Heart right ventricle (tissue), 16 donors: ENCODE data around the gene PKNOX2. TPM values are rescaled to one million over a fixed set of nuclear protein-coding genes. Genes with fewer than 3 reads are reported as not detected.

Experiments used
- ATAC-seq, 8 donors: fragments of 200-7000 bp; cut with Tn5 transposase; one replicate each; pipeline ENCODE4 v1.9.1; 2020; ENCODE audit warnings: mild to moderate bottlenecking in 8 of 8, moderate library complexity in 8 of 8, moderate number of reproducible peaks in 1 of 8
- DNase-seq, 2 donors: peaks; one replicate each; pipeline ENCODE4 v3.0.0-alpha.2; 2020
- H3K27ac ChIP-seq, 10 donors: fragments of 200-600 bp; sonication (generic) in 2 of 10; one replicate each; pipeline versions ENCODE4 v1.5.0 to v1.8.0; 2020 to 2022; ENCODE audit warnings: mild to moderate bottlenecking in 3 of 10
- H3K27me3 ChIP-seq, 7 donors: fragments of 200-600 bp; one replicate each; pipeline ENCODE4 v1.8.0; 2021 to 2022; ENCODE audit warnings: mild to moderate bottlenecking in 2 of 7
- H3K36me3 ChIP-seq, 9 donors: fragments of 200-600 bp; sonication (generic) in 1 of 9; one replicate each; pipeline versions ENCODE4 v1.5.0 to v1.8.0; 2020 to 2022; ENCODE audit warnings: mild to moderate bottlenecking in 2 of 9
- H3K4me1 ChIP-seq, 9 donors: fragments of 200-600 bp; sonication (generic) in 1 of 9; one replicate each; pipeline versions ENCODE4 v1.5.0 to v1.8.0; 2020 to 2022; ENCODE audit warnings: mild to moderate bottlenecking in 4 of 9
- H3K4me3 ChIP-seq, 10 donors: fragments of 200-600 bp; sonication (generic) in 2 of 10; one replicate each; pipeline versions ENCODE4 v1.5.0 to v1.8.0; 2020 to 2022; ENCODE audit warnings: mild to moderate bottlenecking in 7 of 10, moderate library complexity in 2 of 10
- H3K9me3 ChIP-seq, 11 donors: fragments of 200-600 bp in 10 of 11; sonication (generic) in 2 of 11; one replicate each; pipeline versions ENCODE4 v1.5.0 to v1.8.0; 2013 to 2022; ENCODE audit warnings: mild to moderate bottlenecking in 2 of 11, control low read depth in 1 of 11, moderate library complexity in 1 of 11
- WGBS, 2 donors: extraction: QIAGEN DNeasy Blood & Tissue Kit; methylation state at CpG; one replicate each; pipeline ENCODE4 v1.1.7; 2013; ENCODE audit warnings: inconsistent platforms in 1 of 2; 5-methylcytosine and 5-hydroxymethylcytosine counted together
- intact Hi-C, 10 donors: fragments of 100-400 bp; cut with DNase I; formaldehyde crosslinking; loops; one replicate each; pipeline versions ENCODE4 v1.11.1 to v1.14.2; 2022
- polyA plus RNA-seq, 2 donors: library from polyadenylated mRNA; stranded (reverse); fragments of 200-250 nt; gene quantifications; one replicate each; pipeline ENCODE4 v1.2.3, GENCODE V29; 2013
- total RNA-seq, 10 donors: library from RNA; stranded (reverse); fragmentation: NEBNext Ultra II Directional in 3 of 10; extraction: Animal tissue kit (Norgen Biotek cat#: 25700) in 3 of 10; gene quantifications; one replicate each; pipeline versions ENCODE4 v1.2.1 to v1.2.4, GENCODE V29; 2021 to 2023
- TF ChIP-seq, protein P1 (sequence below), 9 donors: fragments of 200-600 bp; sonication (generic) in 2 of 9; IDR thresholded peaks; one replicate each; pipeline versions ENCODE4 v1.5.0 to v1.8.0; 2021 to 2022; ENCODE audit warnings: antibody characterized with exemption in 9 of 9, mild to moderate bottlenecking in 5 of 9, moderate library complexity in 1 of 9
- donor health status: Arrhythmogenic right ventricular cardiomyopathy.
- donor health status: ischemic (EF 13 %, LVEDD 7.1; RV severe dilation, severe dysfunction).
- donor health status: healthy with polysubstance abuse.
- donor health status: DM: no; HTN: yes; CAD: no.
- donor health status: DM: no; HTN: no; CAD: no.
- donor health status: ischemic (EF 25% LVEDD 6.9; RV normal size, moderate dysfunction).
- donor health status: ischemic (EF 25% LVEDD 5.7; RV mildly dilated, moderate dysfunction).
- donor health status: healthy.
- donor health status: DM: yes; HTN: yes; CAD: no.
- donor health status: Ischemic cardiomyopathy.
- donor health status: ischemic (EF 35%, LVEDD 5.7; RV mildly dilated, moderate dysfunction).
- donor health status: nonischemic (EF 11% LVEDD 7.7; RV severe dilation, severe dysfunction).
- donor health status: DM: yes; HTN: yes; CAD: no.
- donor health status: PGD.
- donor health status: ischemic (EF 29% LVEDD 5.4; RV normal size, mild dysfunction).
- donor health status: nonischemic (EF 23%, LVEDD 6.1; RV moderate dilation, normal function).

The PKNOX2 gene
- total and polyA plus RNA-seq, 12 donors = 2.5 to 5.8 (median 4.5) TPM

GRCh38 chr11:125132071-125132470 lies 32.5 kb upstream of the PKNOX2 start:
- WGBS, 2 donors = 55 to 58% methylated on average over 1 of the region's 1 CpG
- H3K27me3 ChIP-seq = peaks cover 0 to 65% (median 15%) of the 10 kb centered on the region in 7 donors
- no peaks in the 10 kb centered on the region for H3K36me3 ChIP-seq
- intact Hi-C loops = no loop called here
- no peaks in the 10 kb centered on the region for H3K4me1 ChIP-seq
- no peaks in the 10 kb centered on the region for H3K9me3 ChIP-seq
- DNase-seq (no peak), ATAC-seq (no peak)
- no peak overlapping the region for H3K4me3 ChIP-seq
- TF ChIP-seq, protein P1, sequence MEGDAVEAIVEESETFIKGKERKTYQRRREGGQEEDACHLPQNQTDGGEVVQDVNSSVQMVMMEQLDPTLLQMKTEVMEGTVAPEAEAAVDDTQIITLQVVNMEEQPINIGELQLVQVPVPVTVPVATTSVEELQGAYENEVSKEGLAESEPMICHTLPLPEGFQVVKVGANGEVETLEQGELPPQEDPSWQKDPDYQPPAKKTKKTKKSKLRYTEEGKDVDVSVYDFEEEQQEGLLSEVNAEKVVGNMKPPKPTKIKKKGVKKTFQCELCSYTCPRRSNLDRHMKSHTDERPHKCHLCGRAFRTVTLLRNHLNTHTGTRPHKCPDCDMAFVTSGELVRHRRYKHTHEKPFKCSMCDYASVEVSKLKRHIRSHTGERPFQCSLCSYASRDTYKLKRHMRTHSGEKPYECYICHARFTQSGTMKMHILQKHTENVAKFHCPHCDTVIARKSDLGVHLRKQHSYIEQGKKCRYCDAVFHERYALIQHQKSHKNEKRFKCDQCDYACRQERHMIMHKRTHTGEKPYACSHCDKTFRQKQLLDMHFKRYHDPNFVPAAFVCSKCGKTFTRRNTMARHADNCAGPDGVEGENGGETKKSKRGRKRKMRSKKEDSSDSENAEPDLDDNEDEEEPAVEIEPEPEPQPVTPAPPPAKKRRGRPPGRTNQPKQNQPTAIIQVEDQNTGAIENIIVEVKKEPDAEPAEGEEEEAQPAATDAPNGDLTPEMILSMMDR (IDR thresholded peaks at IDR 0.05) = no peak
- H3K27ac ChIP-seq = no peak overlapping the region

DNA sequence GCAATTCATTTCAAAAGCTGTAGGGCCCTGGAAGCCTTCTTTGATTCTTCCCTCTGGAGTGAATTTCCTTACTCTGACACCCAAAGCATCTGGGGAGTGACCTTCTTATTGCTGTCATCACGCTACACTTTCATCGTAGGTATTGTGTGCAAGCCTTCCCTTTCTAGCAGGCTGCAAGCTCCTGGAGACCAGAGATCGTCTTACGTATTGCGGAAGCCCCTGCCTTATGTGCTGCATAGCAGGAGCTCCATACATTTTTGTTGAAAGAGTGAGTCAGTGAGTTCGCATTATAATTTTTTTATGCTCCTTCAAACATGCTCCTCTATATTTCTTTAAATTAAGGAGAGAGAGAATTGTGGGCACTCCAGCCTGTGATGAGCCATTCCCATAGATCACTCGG lies 32.0 kb upstream of the PKNOX2 start:
- Histone ChIP-seq H3K27me3 (peaks cover 0 to 65% (median 15%) of the 10 kb centered on the region in 7 donors), H3K9me3 (no peaks in the 10 kb centered on the region), H3K36me3 (no peaks in the 10 kb centered on the region), H3K4me3 (no peak overlapping the region), H3K27ac (no peak overlapping the region), H3K4me1 (no peaks in the 10 kb centered on the region)
- WGBS, 2 donors = 68 to 73% methylated on average over 7 of the region's 7 CpGs
- TF ChIP-seq, protein P1 (IDR thresholded peaks at IDR 0.05) = no peak
- DNase-seq (no peak), ATAC-seq (no peak)
- intact Hi-C loops = no loop called here

- peaks cover 0 to 57% (median 8%) of the 10 kb centered on the region in 7 donors for H3K27me3 ChIP-seq
- TF ChIP-seq, protein P1 (IDR thresholded peaks at IDR 0.05) = no peak
- no peaks in the 10 kb centered on the region for H3K36me3 ChIP-seq
- H3K4me3 ChIP-seq = no peak overlapping the region
- no peaks in the 10 kb centered on the region for H3K4me1 ChIP-seq
- no peaks in the 10 kb centered on the region for H3K9me3 ChIP-seq
- no peak for DNase-seq
- H3K27ac ChIP-seq = no peak overlapping the region
- ATAC-seq = no peak
- intact Hi-C loops = no loop called here
These were observed 28.6 kb upstream of the PKNOX2 start for GRCh38 chr11:125136001-125136400.

- intact Hi-C loops = no loop called here
- peaks cover 0 to 47% (median 30%) of the 10 kb centered on the region in 7 donors for H3K27me3 ChIP-seq
- TF ChIP-seq, protein P1 (IDR thresholded peaks at IDR 0.05) = no peak
- no peak overlapping the region for H3K4me3 ChIP-seq
- no peaks in the 10 kb centered on the region for H3K9me3 ChIP-seq
- no peak for DNase-seq
- no peaks in the 10 kb centered on the region for H3K36me3 ChIP-seq
- H3K27ac ChIP-seq = no peak overlapping the region
- peaks cover 0 to 8% (median 0%) of the 10 kb centered on the region in 9 donors for H3K4me1 ChIP-seq
- no peak for ATAC-seq
- WGBS, 2 donors = 85 to 88% methylated on average over 8 of the region's 8 CpGs
These were observed 25.6 kb upstream of the PKNOX2 start for GRCh38 chr11:125138966-125139365.
